Endothelial cell of umbilical vein (primary cell): ENCODE measurements around the gene MT1H. TPM values are rescaled to one million over a fixed set of nuclear protein-coding genes. Genes with fewer than 3 reads are reported as not detected.

Source experiments
- BruUV-seq: library from RNA; stranded (reverse); fragments of 400-500 nt; replicated peaks from 2 replicates; lab custom pipeline; 2021; lab: Mats Ljungman, UMichigan
- CTCF ChIA-PET: fragments of 300-600, 350-600 bp; sonication (Branson Sonifier 250); formaldehyde crosslinking; loops from one replicate; lab custom pipeline; 2021; ENCODE audit warnings: antibody characterized with exemption, inconsistent platforms; lab: Charles Lee
- POLR2A ChIA-PET: fragments of 300-600, 350-600 bp; sonication (Branson Sonifier 250); formaldehyde crosslinking; loops from one replicate; lab custom pipeline; 2021; ENCODE audit warnings: antibody characterized with exemption, inconsistent platforms; lab: Charles Lee
- DNase-seq: peaks from one replicate; pipeline ENCODE4 v3.0.0-alpha.2; 2011; ENCODE audit warnings: low read depth, low spot score
- FAIRE-seq: peaks from 2 replicates; lab custom pipeline; 2011; peaks lifted over from hg19 to GRCh38; lab: Jason Lieb, UNC
- H2AFZ ChIP-seq: 2 replicates; pipeline ENCODE4 v1.6.0; 2012; ENCODE audit warnings: low read depth, low read length, control low read depth, inconsistent platforms
- H3K27ac ChIP-seq: 2 replicates; pipeline ENCODE4 v1.5.1; 2011; ENCODE audit warnings: low read depth, mild to moderate bottlenecking, control low read depth, low read length, moderate library complexity; ENCODE audit not compliant: insufficient read depth
- H3K27me3 ChIP-seq, 2 experiments: 2 replicates each; pipeline versions ENCODE4 v1.6.0 to v1.6.1; 2011; ENCODE audit warnings: low read length in 2 of 2, mixed read lengths in 1 of 2; ENCODE audit not compliant: control insufficient read depth in 2 of 2, insufficient read depth in 2 of 2
- H3K36me3 ChIP-seq, 2 experiments: 2 replicates in 1 of 2; 3 replicates in 1 of 2; pipeline ENCODE4 v1.5.1; 2011; ENCODE audit warnings: low read length in 2 of 2, mild to moderate bottlenecking in 1 of 2, moderate library complexity in 1 of 2; ENCODE audit not compliant: control insufficient read depth in 2 of 2, insufficient read depth in 2 of 2; ENCODE audit errors: extremely low read depth in 1 of 2
- H3K4me1 ChIP-seq: 3 replicates; pipeline ENCODE4 v1.5.1; 2011; ENCODE audit warnings: mild to moderate bottlenecking, low read length; ENCODE audit not compliant: control insufficient read depth, insufficient read depth; ENCODE audit errors: extremely low read depth
- H3K4me2 ChIP-seq: 2 replicates; pipeline ENCODE4 v1.6.1; 2011; ENCODE audit warnings: low read length, control low read depth, mixed read lengths; ENCODE audit not compliant: insufficient read depth
- H3K4me3 ChIP-seq, 3 experiments: fragments of 200-600 bp in 1 of 3; sonication (generic), shearing (Covaris generic) in 1 of 3; replicated peaks in 1 of 3; 2 replicates each; pipeline ENCODE4 v1.5.1; 2011 to 2016; ENCODE audit warnings: control low read depth in 3 of 3, low read length in 3 of 3, mild to moderate bottlenecking in 2 of 3, inconsistent platforms in 1 of 3, low read depth in 1 of 3, moderate library complexity in 1 of 3; ENCODE audit not compliant: insufficient read depth in 1 of 3
- H3K79me2 ChIP-seq: 2 replicates; pipeline ENCODE4 v1.6.0; 2012; ENCODE audit warnings: low read length, inconsistent platforms; ENCODE audit not compliant: control insufficient read depth, insufficient read depth
- H3K9ac ChIP-seq: replicated peaks from 2 replicates; pipeline ENCODE3; 2011; ENCODE audit warnings: low read length, control low read depth; ENCODE audit not compliant: insufficient read depth; ENCODE audit errors: extremely low read depth
- H3K9me1 ChIP-seq: replicated peaks from 3 replicates; pipeline ENCODE4 v1.6.0; 2011; ENCODE audit warnings: mild to moderate bottlenecking, low read length; ENCODE audit not compliant: control insufficient read depth, insufficient read depth; ENCODE audit errors: extremely low read depth
- H3K9me3 ChIP-seq: replicated peaks from 2 replicates; pipeline ENCODE4 v1.5.1; 2012; ENCODE audit warnings: low read length, inconsistent platforms; ENCODE audit not compliant: control insufficient read depth, insufficient read depth
- H4K20me1 ChIP-seq: replicated peaks from 2 replicates; pipeline ENCODE3; 2011; ENCODE audit warnings: mild to moderate bottlenecking, low read length; ENCODE audit not compliant: control insufficient read depth, insufficient read depth; ENCODE audit errors: extremely low read depth
- EZH2 ChIP-seq: IDR thresholded peaks from 2 replicates; pipeline ENCODE4 v1.6.1; 2012; ENCODE audit warnings: borderline replicate concordance, low read depth, mild to moderate bottlenecking, moderate library complexity, low read length, inconsistent platforms; ENCODE audit not compliant: severe bottlenecking
- FOS ChIP-seq: IDR thresholded peaks from 2 replicates; pipeline ENCODE4 v1.6.1; 2011; ENCODE audit warnings: mild to moderate bottlenecking, low read length, moderate library complexity, borderline replicate concordance; ENCODE audit not compliant: insufficient read depth
- GATA2 ChIP-seq: IDR thresholded peaks from 2 replicates; pipeline ENCODE4 v1.7.0; 2011; ENCODE audit warnings: low read depth, mild to moderate bottlenecking, moderate library complexity, mixed read lengths, low read length; ENCODE audit not compliant: insufficient read length, insufficient read depth
- JUN ChIP-seq: IDR thresholded peaks from 2 replicates; pipeline ENCODE4 v1.6.1; 2011; ENCODE audit warnings: borderline replicate concordance, low read depth; ENCODE audit not compliant: insufficient read length, insufficient read depth
- MYC ChIP-seq: IDR thresholded peaks from one replicate; pipeline ENCODE4 v1.6.1; 2011; ENCODE audit warnings: mild to moderate bottlenecking, low read depth, low read length
- POLR2A ChIP-seq: IDR thresholded peaks from 2 replicates; pipeline ENCODE4 v1.6.1; 2012; ENCODE audit warnings: low read depth, mild to moderate bottlenecking, control low read depth, low read length
- POLR2AphosphoS5 ChIP-seq: IDR thresholded peaks from 2 replicates; pipeline ENCODE4 v1.6.1; 2012; ENCODE audit warnings: low read depth, mild to moderate bottlenecking, control low read depth, low read length, moderate library complexity; ENCODE audit not compliant: insufficient read depth
- dilution Hi-C: fragments of 300-500 bp; cut with MboI; formaldehyde crosslinking; loops from one replicate; pipeline ENCODE4 v1.15.0; 2019; ENCODE audit warnings: low sequenced_read_pairs; ENCODE audit not compliant: extremely low pct_ligation_motif_present
- intact Hi-C: fragments of 100-400 bp; cut with micrococcal nuclease; formaldehyde crosslinking; loops from one replicate; pipeline ENCODE4 v1.10.0; 2022
- polyA plus RNA-seq, 4 experiments: library from polyadenylated mRNA; depleted of rRNA in 3 of 4; stranded (reverse) in 3 of 4; unstranded in 1 of 4; fragments of >200 nt; gene quantifications; 2 replicates each; pipeline versions ENCODE4 v1.2.1 to v1.2.3, GENCODE V29; 2011 to 2012; ENCODE audit warnings: missing spikeins in 1 of 4
- total RNA-seq: library from RNA; stranded (reverse); gene quantifications from 2 replicates; pipeline ENCODE4 v1.2.3, GENCODE V29; 2021
- TF ChIP-seq, protein P1 (sequence below), 2 donors: IDR thresholded peaks; 1 replicate in 1 of 2; 2 replicates in 1 of 2; pipeline ENCODE4 v1.5.1; 2011; ENCODE audit warnings: low read length in 2 of 2, mild to moderate bottlenecking in 2 of 2, moderate library complexity in 2 of 2, control low read depth in 1 of 2, inconsistent platforms in 1 of 2, low read depth in 1 of 2; ENCODE audit not compliant: insufficient read depth in 1 of 2; ENCODE audit errors: extremely low read depth in 1 of 2
- TF ChIP-seq, protein P2 (sequence below): IDR thresholded peaks from 2 replicates; pipeline ENCODE4 v1.6.1; 2011; ENCODE audit not compliant: insufficient read depth, insufficient read length

The MT1H gene
- total and polyA plus RNA-seq, 2 donors (not counting 3 experiments of a cell fraction or from before 2014, with no cell fraction given): not detected

DNA sequence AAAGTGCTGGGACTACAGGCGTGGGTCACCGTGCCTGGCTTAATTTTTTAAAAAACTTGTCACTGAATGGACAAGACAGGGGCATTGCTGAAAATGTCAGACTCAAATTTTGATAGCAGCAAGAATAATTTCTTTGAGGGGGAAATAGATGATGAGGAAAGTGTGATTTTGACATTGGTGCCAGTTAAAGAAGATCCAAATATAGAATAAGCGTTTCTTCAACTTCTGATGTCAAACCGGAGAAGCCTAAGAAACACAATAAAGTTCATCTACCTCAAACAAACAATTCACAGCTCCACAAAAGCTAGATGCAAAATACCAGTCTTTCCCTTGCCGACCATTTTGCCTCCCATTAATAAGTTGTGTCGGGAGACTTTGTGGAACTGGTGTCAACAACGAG, 17.1 kb downstream of the MT1H start:
- FAIRE-seq (no peak), DNase-seq (no peak)
- ChIA-PET CTCF (no interaction called here), POLR2A (no interaction called here)
- H3K9me1 ChIP-seq: no peaks in the 10 kb centered on the region
- no peaks in the 10 kb centered on the region for H3K27me3 ChIP-seq
- H4K20me1 ChIP-seq: no peaks in the 10 kb centered on the region
- no TSS peak for BruUV-seq
- no peak for TF ChIP-seq JUN
- TF ChIP-seq, protein P1, sequence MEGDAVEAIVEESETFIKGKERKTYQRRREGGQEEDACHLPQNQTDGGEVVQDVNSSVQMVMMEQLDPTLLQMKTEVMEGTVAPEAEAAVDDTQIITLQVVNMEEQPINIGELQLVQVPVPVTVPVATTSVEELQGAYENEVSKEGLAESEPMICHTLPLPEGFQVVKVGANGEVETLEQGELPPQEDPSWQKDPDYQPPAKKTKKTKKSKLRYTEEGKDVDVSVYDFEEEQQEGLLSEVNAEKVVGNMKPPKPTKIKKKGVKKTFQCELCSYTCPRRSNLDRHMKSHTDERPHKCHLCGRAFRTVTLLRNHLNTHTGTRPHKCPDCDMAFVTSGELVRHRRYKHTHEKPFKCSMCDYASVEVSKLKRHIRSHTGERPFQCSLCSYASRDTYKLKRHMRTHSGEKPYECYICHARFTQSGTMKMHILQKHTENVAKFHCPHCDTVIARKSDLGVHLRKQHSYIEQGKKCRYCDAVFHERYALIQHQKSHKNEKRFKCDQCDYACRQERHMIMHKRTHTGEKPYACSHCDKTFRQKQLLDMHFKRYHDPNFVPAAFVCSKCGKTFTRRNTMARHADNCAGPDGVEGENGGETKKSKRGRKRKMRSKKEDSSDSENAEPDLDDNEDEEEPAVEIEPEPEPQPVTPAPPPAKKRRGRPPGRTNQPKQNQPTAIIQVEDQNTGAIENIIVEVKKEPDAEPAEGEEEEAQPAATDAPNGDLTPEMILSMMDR (IDR thresholded peaks at IDR 0.05; ENCODE audit: extremely low read depth in 1 of 2, insufficient read depth in 1 of 2, low read depth in 1 of 2, low read length in 2 of 2): no peak
- TF ChIP-seq GATA2: no peak
- no peak for TF ChIP-seq POLR2A
- TF ChIP-seq FOS: no peak
- TF ChIP-seq, protein P2, sequence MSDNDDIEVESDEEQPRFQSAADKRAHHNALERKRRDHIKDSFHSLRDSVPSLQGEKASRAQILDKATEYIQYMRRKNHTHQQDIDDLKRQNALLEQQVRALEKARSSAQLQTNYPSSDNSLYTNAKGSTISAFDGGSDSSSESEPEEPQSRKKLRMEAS: no peak
- dilution Hi-C loops: no loop called here
- no peak overlapping the region for H3K4me3 ChIP-seq
- H3K9ac ChIP-seq: no peak overlapping the region
- intact Hi-C loops: no loop called here
- H3K79me2 ChIP-seq: no peaks in the 10 kb centered on the region
- H2AFZ ChIP-seq: no peak overlapping the region
- no peak overlapping the region for H3K27ac ChIP-seq
- H3K9me3 ChIP-seq: no peaks in the 10 kb centered on the region
- H3K4me2 ChIP-seq: no peak overlapping the region
- peaks cover 10% of the 10 kb centered on the region for H3K4me1 ChIP-seq
- no peaks in the 10 kb centered on the region for H3K36me3 ChIP-seq

DNA sequence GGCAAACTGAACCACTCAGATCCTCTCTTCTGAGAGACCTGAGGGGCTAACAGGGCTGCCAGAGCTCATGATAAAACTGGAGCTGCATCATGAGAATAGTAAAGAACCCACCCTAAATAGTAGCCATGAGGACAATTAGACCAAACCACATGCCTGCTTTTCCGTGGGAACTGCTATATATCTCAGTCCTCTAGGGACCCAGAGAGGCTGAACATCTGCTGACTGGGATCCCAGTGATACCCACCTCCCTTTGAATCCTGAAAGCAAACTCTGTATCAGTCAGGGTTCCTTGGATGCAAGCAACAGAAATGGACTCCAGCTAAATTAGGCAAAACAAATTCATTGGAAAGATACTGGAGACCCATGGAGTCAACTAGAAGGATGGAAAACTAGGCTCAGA, 19.1 kb downstream of the MT1H start:
- ChIA-PET POLR2A (no interaction called here), CTCF (interaction anchor here (0.8 to 1.7 kb wide), 2 partner anchors 13 to 45 kb away, joined by 5 read pairs; no protein-coding TSS in a partner anchor)
- H4K20me1 ChIP-seq: no peaks in the 10 kb centered on the region
- no TSS peak for BruUV-seq
- no peak overlapping the region for H2AFZ ChIP-seq
- H3K9ac ChIP-seq: no peak overlapping the region
- H3K4me3 ChIP-seq: no peak overlapping the region
- no peak overlapping the region for H3K27ac ChIP-seq
- DNase-seq: no peak
- TF ChIP-seq POLR2AphosphoS5: no peak
- no peak for TF ChIP-seq GATA2
- TF ChIP-seq MYC: no peak
- TF ChIP-seq, protein P2: no peak
- TF ChIP-seq JUN: no peak
- no peak for TF ChIP-seq POLR2A
- TF ChIP-seq, protein P1 (IDR thresholded peaks at IDR 0.05; ENCODE audit: extremely low read depth in 1 of 2, insufficient read depth in 1 of 2, low read depth in 1 of 2, low read length in 2 of 2): no peak
- TF ChIP-seq EZH2: no peak
- TF ChIP-seq FOS: no peak
- no peaks in the 10 kb centered on the region for H3K4me1 ChIP-seq
- no peak for FAIRE-seq
- intact Hi-C loops: no loop called here
- no peak overlapping the region for H3K4me2 ChIP-seq
- no peaks in the 10 kb centered on the region for H3K27me3 ChIP-seq
- dilution Hi-C loops: no loop called here
- H3K36me3 ChIP-seq: no peaks in the 10 kb centered on the region
- no peaks in the 10 kb centered on the region for H3K9me1 ChIP-seq
- H3K79me2 ChIP-seq: no peaks in the 10 kb centered on the region
- H3K9me3 ChIP-seq: no peaks in the 10 kb centered on the region
